Calu3 (cell line): ENCODE measurements around the gene ANKRD12. TPM values are rescaled to one million over a fixed set of nuclear protein-coding genes. Genes with fewer than 3 reads are reported as not detected.

Experiments used
- BruUV-seq: library from RNA; stranded (reverse); fragments of 400-500 nt; replicated peaks from 2 replicates; lab custom pipeline; 2021; lab: Mats Ljungman, UMichigan
- CTCF ChIA-PET: fragments of 300-600 bp; sonication (Branson Sonifier 250); formaldehyde crosslinking; loops from one replicate; lab custom pipeline; 2022; ENCODE audit warnings: antibody characterized with exemption; lab: Charles Lee
- DNase-seq: peaks from one replicate; pipeline ENCODE4 v3.0.0; 2022
- H3K27ac Mint-ChIP-seq: one replicate; pipeline ENCODE4 v1.8.0; 2022; ENCODE audit warnings: mixed read lengths; ENCODE audit not compliant: unreplicated experiment
- H3K27me3 Mint-ChIP-seq: one replicate; pipeline ENCODE4 v1.8.0; 2022; ENCODE audit warnings: mixed read lengths; ENCODE audit not compliant: unreplicated experiment
- H3K36me3 Mint-ChIP-seq: one replicate; pipeline ENCODE4 v1.8.0; 2022; ENCODE audit warnings: mild to moderate bottlenecking, moderate library complexity, mixed read lengths; ENCODE audit not compliant: insufficient read depth, unreplicated experiment
- H3K4me1 Mint-ChIP-seq: one replicate; pipeline ENCODE4 v1.8.0; 2022; ENCODE audit warnings: mild to moderate bottlenecking, low read depth, mixed read lengths; ENCODE audit not compliant: unreplicated experiment
- H3K4me3 Mint-ChIP-seq: one replicate; pipeline ENCODE4 v1.8.0; 2022; ENCODE audit warnings: mild to moderate bottlenecking, low read depth, moderate library complexity, mixed read lengths; ENCODE audit not compliant: unreplicated experiment
- H3K9me3 Mint-ChIP-seq: one replicate; pipeline ENCODE4 v1.8.0; 2022; ENCODE audit warnings: low read depth, mixed read lengths; ENCODE audit not compliant: unreplicated experiment
- CTCF ChIP-seq: fragments of 200-600 bp; IDR thresholded peaks from one replicate; pipeline ENCODE4 v1.8.0; 2022; ENCODE audit warnings: antibody characterized with exemption; ENCODE audit not compliant: unreplicated experiment
- intact Hi-C: fragments of 100-400 bp; cut with micrococcal nuclease; formaldehyde crosslinking; loops from one replicate; pipeline ENCODE4 v1.10.0; 2022; ENCODE audit not compliant: unreplicated experiment
- total RNA-seq: library from RNA; stranded (reverse); gene quantifications from 2 replicates; pipeline ENCODE4 v1.2.3, GENCODE V29; 2022

ANKRD12 gene
- total RNA-seq, 1 experiment from 2014 or later: 40.7 TPM

GRCh38 chr18:9094307-9095226, 42.0 kb upstream of the ANKRD12 start:
- BruUV-seq: no TSS peak
- intact Hi-C loops: no loop called here
- peak overlapping the region; percentile 95 for H3K27ac Mint-ChIP-seq
- no peaks in the 10 kb centered on the region for H3K27me3 Mint-ChIP-seq
- H3K36me3 Mint-ChIP-seq: peaks cover 13% of the 10 kb centered on the region
- no peak overlapping the region for H3K4me3 Mint-ChIP-seq
- CTCF ChIA-PET: interaction anchor here (0.7 kb wide), 1 partner anchor 45 kb away, joined by 3 read pairs; no protein-coding TSS in a partner anchor
- H3K9me3 Mint-ChIP-seq: no peaks in the 10 kb centered on the region
- peak; percentile 43 for DNase-seq
- TF ChIP-seq CTCF: no peak
- peaks cover 38% of the 10 kb centered on the region for H3K4me1 Mint-ChIP-seq

- no peaks in the 10 kb centered on the region for H3K27me3 Mint-ChIP-seq
- DNase-seq: no peak
- peaks cover 13% of the 10 kb centered on the region for H3K36me3 Mint-ChIP-seq
- no peak for TF ChIP-seq CTCF
- BruUV-seq: no TSS peak
- H3K9me3 Mint-ChIP-seq: no peaks in the 10 kb centered on the region
- H3K27ac Mint-ChIP-seq: peak overlapping the region; percentile 95
- no peak overlapping the region for H3K4me3 Mint-ChIP-seq
- CTCF ChIA-PET: no interaction called here
- intact Hi-C loops: no loop called here
- H3K4me1 Mint-ChIP-seq: peaks cover 38% of the 10 kb centered on the region
These were observed 41.1 kb upstream of the ANKRD12 start for GRCh38 chr18:9095297-9096006.

- no peak overlapping the region for H3K4me3 Mint-ChIP-seq
- peaks cover 38% of the 10 kb centered on the region for H3K4me1 Mint-ChIP-seq
- no peaks in the 10 kb centered on the region for H3K9me3 Mint-ChIP-seq
- peaks cover 13% of the 10 kb centered on the region for H3K36me3 Mint-ChIP-seq
- H3K27me3 Mint-ChIP-seq: no peaks in the 10 kb centered on the region
- BruUV-seq: no TSS peak
- CTCF ChIA-PET: no interaction called here
- peak overlapping the region; percentile 95 for H3K27ac Mint-ChIP-seq
- TF ChIP-seq CTCF: no peak
- intact Hi-C loops: no loop called here
- no peak for DNase-seq
These were observed 40.6 kb upstream of the ANKRD12 start for GRCh38 chr18:9096007-9096371.

GRCh38 chr18:9096685-9097084, 39.9 kb upstream of the ANKRD12 start:
- Mint-ChIP-seq H3K27ac (no peak overlapping the region), H3K27me3 (no peaks in the 10 kb centered on the region), H3K36me3 (peaks cover 18% of the 10 kb centered on the region), H3K4me3 (no peak overlapping the region), H3K9me3 (no peaks in the 10 kb centered on the region), H3K4me1 (peaks cover 38% of the 10 kb centered on the region)
- no peak for DNase-seq
- intact Hi-C loops: no loop called here
- no TSS peak for BruUV-seq
- no peak for TF ChIP-seq CTCF
- CTCF ChIA-PET: no interaction called here
